GM19240 (cell line): ENCODE results near the gene PHETA1.
A peak's percentile ranks its signal among the peaks of the same experiment; 100 is the strongest.

Experiments used
- DNase-seq: peaks from one replicate; pipeline ENCODE4 v3.0.0; 2011; ENCODE audit warnings: low spot score; ENCODE audit not compliant: insufficient read length

The PHETA1 gene, protein sequence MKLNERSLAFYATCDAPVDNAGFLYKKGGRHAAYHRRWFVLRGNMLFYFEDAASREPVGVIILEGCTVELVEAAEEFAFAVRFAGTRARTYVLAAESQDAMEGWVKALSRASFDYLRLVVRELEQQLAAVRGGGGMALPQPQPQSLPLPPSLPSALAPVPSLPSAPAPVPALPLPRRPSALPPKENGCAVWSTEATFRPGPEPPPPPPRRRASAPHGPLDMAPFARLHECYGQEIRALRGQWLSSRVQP

DNA sequence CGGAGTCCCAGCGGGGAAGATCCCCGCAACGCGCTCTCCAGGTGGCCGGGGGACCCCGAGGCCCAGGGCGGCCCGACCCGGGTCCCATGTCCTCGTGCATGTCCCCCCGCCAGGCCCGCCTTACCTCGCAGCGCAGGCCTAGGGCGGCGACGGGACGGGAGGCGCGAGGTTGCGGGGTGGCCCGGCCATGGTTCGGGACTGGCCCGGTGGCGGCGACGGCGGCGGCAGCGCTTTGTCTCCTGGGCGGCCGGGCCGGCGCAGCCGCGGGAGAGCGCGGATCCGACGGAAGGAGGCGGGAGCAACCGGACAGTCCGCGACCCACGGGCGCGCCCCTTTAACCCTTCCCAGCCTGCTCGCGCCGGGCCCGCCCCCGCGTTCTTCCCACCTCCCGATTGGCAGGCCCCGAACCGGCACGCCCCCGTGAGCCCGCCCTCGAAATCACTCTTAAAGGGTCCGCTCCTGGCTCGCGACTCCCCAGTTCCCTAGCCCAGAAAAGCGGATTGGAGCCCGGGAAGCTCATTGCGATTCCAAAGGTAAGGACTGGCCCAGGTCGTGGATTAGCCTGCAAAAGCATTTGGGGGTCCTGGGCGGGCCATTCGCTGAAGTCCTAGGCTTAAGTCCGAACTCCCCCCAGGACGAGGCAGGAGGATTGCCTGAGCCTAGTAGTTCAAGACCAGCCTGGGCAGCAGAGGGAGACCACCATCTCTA, at the start of gene PHETA1:
PHETA1 (minus strand) TSS at position 308 of the 708 bp plus-strand sequence. CDS start 5,668 bp downstream, outside the sequence.
- DNase-seq: peak; percentile 92

DNA sequence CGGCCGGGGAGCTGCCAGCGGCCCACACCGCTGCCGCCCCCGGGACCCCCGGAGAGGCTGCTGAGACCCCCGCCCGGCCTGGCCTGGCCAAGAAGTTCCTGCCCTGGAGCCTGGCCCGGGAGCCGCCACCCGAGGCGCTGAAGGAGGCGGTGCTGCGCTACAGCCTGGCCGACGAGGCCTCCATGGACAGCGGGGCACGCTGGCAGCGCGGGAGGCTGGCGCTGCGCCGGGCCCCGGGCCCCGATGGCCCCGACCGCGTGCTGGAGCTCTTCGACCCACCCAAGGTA, 49.6 kb upstream of the PHETA1 start:
- DNase-seq: no peak

DNA sequence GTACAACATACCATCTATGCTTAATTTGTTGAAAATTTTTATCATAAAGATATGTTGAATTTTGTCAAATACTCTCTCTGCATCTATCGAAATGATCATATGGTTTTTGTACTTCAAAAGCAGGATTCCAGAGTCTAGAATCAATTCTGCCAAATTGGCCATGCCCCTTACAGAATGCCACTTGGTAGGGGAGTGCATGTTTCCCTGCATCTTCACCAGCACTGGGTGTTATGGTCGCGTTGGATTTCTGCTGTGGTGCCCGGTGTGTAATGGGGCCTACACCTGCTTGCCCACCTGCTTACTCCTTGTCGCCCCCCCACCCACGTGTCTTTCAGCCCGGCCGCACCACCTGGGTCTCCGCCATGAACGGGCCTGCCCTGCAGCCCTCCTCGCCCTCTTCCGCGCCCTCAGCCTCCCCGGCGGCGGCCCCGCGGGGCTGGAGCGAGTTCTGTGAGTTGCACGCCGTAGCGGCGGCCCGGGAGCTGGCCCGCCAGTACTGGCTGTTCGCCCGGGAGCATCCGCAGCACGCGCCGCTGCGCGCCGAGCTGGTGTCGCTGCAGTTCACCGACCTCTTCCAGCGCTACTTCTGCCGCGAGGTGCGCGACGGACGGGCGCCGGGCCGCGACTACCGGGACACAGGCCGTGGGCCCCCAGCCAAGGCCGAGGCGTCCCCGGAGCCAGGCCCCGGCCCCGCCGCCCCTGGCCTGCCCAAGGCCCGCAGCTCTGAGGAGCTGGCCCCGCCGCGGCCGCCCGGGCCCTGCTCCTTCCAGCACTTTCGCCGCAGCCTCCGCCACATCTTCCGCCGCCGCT, 49.1 kb upstream of the PHETA1 start:
- no peak for DNase-seq

DNA sequence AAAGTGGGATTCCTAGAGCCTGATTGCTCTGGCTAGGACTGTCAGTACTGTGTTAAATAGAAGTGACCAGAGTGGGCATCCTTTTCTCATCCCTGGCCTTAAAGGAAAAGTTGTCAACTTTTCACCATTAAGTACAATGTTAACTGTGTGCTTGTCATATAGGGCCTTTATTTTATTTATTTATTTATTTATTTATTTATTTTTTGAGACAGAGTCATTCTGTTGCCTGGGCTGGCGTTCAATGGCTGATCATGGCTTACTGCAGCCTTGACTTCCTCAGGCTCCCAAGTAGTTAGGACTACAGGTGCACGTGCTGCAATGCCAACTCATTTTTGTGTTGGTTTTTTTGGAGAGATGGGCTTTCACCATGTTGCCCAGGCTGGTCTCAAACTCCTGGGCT, 48.4 kb upstream of the PHETA1 start:
- no peak for DNase-seq

DNA sequence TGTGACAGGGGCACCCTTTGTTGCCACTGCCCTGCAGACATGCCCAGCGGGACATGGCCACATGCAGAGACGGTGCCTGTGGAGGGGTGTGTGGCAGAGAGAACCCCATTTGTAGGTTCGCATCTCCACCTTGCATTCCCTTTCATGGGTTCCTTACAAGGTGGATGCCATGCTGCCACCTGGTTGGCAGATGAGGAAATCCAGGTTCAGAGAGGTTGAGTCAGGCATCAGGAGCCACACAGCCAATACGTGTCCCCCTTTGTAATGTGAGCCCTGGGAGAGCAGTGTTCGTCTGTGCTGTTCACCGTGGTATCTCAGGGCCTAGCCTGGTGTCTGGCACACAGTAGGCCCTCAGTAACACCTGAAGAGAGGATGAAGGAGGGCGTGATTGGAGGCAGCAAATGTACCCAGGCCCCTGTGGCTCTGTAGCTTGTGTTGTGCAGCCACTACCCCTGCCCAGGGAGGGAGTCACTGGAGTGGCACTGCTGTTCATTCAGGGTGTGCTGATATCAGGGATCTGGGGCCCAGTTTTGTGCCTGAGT, 45.9 kb upstream of the PHETA1 start:
- DNase-seq: no peak

DNA sequence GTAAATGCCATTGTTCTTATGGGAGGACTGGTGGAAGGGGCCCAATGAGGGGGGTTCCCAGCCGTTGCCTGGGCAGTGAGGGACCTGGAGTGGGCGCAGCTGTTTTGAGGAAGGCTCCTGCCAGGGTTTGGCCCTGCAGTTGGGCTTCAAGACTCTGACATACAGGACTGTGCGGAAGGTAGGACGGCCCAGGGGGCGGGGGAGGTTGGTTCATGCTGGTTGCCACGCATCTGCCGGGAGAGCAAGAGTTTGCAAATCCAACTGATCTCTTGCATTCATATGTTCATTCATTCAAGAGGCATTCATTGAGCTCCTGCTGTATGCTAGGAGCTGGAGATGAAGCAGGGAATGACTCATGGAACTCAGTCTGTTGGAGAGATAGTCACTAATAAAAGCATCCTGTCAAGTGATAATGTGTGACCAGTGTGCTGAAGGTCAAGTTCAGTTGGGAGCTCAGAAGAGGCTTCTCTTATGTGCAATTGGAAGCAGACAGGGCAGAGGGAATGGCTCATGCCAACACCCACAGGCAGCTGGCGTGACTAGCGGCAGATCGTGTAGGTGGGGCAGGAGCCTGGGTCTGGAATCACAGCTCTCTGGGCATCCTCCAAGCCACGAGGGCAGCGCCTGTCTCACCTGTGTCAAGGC, 44.7 kb upstream of the PHETA1 start:
- DNase-seq: no peak

DNA sequence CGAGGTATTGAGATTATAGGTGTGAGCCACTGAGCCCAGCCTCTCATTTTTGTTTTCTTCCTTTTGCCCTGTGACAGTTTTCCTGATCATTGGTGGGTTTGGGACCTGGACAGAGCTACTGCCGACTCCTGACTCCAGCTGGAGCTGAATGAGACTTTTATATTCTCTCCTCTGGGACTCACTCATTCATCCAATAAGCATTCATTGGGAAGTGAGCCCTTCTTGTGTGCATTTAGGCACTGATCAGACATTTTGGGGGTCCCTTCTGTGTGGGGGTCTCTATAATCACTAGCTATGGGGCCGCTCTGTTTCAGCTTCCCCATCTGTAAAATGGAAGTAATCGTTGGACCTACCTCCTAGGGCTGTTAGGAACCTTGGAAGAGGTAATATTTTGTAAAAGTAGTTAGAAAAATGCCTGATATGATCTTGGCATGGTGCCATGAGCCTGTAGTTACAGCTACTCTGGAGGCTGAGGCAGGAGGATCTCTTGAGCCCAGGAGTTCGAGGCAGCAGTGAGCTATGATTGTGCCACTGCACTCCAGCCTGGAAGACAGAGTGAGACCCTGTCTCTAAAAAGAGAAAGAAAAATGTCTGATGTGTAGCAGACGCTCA, 44.0 kb upstream of the PHETA1 start:
- no peak for DNase-seq

DNA sequence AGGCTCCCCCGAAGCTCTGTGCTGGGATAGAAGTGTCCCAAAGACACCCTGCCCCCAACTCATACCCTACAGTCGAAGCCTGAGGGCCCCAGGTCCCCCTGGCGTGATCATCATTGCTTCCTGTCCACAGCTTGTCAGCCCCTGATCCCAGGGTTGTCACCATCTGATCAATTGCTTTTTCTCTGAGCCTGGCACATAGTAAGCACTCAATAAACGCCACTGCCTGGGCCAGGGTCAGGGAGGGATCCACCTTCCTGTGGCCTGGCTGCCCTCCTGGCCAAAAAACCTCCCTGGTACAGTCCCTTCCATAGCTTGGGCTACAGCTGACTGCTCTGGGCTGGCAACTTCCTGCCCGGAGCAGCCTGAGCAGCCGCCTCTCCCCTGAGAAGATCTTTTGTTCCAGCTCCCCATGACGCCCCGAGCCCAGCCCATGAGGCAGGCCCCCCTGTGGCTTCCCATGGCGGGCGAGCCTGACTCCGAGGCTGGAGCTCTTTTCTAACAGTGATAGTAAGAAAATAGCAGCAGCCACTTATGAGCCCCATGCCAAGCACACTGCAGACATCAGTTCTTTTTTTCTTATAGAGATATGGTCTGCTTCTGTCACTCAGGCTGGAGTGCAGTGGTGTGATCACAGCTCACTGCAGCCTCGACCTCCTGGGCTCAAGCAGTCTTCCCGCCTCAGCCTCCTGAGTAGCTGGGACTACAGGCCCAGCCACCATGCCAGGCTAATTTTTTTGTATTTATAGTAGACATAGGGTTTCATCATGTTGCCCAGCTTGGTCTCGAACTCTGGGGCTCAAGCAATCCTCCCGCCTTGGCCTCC, 43.3 kb upstream of the PHETA1 start:
- DNase-seq: no peak

DNA sequence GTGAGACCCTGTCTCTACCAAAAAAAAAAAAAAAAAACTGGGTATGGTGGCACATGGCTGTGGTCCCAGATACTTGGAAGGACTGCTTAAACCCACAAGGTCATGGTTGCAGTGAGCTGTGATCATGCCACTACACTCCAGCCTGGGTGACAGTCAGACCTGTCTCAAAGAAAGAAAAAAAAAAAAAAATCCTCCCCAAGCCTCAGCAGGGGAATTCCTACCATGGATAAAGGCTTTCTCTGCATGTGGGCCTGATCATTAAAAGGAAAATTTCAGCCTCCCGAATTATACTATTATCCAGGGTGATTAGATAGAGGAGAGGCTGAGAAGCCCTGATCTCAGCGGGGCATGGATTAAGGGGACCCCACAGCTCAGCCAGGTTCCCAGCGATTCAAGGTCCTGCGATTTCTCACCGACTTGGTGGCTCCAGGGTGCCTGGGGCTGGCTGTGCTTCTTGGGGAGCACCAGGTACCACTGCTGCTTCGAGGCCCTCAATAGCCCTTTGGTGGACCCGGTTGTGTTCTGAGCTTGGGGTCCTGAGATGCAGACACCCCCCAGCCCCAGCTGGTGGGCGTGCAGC, 42.4 kb upstream of the PHETA1 start:
- no peak for DNase-seq

DNA sequence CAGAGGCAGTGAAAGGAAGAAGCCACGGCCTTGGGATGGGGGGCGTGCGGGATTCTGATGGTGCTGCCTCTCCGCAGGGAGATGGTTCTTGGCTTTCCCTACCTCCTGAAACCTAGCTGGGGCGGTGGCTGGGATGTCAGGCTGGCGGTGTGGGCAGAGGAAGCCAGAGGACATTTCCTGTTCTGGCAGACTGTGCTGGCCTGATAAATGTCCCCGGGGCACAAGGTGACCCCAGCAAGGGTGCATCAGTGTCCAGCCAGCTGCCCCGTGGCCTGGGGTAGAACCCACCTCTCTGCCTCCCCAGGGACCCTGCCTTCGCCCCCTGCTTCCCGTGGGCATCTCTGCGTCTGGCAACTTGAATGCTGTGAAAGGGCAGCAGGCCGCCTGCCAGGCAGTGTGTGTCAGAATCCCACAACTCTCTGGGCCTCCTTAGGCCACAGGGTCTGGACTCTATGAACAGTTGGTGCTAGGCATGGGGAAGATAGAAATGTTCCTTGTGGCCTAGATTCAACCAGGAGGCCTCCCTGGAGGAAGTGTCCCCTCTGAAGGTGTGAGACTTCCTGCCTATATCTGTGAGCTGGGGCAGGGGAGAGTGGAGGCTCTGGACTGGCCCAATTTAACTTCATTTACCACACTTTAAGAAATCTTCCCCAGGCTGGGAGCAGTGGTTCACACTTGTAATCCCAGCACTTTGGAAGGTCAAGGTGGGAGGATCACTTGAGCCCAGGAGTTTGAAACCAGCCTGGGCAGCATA, 41.7 kb upstream of the PHETA1 start:
- DNase-seq: no peak

DNA sequence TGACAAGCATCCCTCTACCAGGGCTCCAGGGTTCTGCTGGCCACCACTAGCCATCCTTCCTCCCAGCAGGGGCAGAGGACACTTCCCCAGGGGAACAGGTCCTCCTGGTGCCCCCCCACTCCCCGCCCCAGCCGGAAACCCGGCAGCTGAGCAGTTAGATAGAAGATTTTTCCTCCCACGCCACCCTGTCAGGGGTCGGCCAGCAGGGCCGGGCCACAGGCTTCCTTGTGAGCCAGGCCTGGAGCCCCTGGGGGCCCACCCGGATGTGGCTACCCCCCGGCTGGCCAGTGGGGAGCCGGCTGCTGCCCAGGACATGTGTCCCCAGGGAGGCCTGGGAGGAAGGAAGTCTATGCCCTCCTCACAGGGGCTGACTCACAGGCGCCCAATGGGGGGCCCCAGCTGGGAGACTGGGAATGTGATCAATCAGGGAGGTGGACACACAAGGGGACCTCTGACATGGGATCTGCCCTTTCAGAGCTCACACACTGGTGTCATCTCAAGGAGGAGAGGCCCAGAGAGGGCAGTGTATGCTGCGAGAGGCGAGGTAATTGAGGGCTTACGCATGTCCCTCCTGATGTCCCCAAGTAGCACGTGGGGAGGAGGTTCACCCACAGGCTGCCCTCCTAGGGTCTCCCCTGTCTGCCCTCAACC, 41.0 kb upstream of the PHETA1 start:
- DNase-seq: no peak

DNA sequence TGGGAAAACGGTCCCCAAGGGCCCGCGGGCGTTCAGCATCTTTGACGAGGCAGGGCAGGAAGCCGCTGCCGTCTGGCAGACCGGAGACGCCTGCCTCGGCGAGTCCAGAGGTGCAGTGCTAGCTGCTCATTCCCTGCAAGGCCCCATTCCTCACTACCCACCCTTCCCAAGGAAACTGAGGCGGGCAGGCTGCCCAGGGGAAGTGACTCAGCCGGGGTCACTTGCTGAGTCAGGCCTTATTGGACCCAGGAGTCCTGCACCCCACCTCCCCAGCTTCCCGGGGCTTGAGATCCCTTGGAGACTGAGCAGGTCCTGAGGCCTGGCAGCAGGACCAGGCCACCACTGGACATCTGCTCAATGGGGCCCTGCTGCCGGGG, 40.5 kb upstream of the PHETA1 start:
- no peak for DNase-seq

DNA sequence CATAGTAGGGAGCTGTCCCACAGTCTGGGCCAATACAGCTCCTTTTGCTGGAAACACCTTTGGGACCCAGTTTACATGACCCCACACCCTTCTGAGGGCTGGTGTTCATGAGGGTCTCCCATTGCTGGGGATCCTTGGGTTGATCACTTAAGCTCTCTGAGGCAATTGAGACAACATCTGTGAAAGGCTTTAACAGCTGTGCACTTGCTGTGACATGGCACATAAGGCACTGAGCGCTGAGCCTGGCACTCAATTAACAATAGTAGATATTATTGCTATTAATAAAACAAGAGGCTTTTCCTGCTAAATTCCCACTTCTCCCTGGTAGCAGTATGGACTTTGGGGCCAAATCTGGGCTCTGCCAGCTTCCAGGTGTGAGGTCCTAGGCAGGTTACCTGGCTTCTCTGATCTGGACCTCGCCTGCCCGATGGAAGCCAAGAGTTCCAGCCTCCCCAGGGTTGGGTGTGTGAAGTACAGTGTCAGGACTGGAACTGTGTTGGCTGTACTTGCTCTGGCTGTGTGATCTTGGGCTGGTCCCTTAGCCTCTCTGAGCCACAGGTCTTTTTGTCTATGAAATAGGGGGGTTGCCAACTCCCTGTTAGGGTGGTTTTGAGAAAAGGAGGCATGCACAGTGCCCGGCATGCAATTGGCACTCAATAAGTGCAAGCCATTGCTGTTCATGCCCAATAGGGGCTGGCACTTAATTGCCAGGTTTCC, 39.9 kb upstream of the PHETA1 start:
- DNase-seq: no peak

DNA sequence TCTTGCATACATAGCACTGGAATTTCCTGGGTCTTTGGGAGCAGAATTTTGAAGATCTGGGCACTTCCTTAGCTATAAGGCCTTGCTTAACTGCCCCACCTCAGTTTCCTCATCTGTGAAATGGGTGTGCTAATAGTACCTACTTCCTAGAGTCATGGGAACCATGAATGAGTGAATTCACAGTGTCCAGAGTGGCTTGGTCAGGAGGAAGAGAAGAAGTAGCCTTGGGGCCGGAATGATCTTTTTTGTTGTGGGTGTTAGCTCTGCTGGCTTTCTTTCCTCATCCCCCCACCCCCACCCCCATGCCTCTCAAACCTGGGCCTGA, 39.2 kb upstream of the PHETA1 start:
- no peak for DNase-seq

DNA sequence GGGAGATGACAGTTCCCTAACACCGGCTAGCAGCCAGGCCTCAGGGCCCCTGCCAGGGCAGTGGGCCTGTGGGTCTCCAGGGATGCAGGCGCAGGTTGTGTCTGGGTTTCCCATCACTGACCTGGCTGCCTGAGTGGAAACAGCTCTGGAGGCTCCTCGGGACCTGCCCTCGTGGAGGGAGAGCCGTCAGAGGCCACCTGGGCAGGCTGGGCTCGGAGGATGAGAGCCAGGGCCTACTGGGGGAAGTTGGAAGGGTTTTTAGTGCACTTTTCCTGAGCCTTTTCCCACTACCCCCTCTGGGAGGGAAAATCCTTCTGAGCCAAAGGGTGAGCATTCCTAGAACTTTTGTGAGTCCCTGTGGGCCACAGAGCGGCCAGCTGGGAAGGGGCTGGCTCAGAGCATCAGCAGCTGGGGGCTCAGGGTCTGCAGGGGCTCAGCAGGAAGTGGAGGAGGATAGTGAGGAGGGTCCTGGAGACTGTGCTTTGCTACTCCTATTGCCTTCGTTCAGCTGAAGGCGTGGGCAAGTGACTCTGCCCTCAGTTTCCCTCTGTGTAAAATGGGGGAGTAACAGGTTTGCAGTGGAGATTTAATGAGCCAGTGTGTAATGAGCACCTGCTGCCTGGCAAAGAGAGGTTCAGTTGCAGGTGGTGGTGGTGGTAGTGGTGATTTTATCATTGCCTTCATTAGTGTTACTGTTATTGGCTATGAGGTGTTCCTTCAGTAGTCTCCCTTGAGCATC, 38.7 kb upstream of the PHETA1 start:
- DNase-seq: no peak

DNA sequence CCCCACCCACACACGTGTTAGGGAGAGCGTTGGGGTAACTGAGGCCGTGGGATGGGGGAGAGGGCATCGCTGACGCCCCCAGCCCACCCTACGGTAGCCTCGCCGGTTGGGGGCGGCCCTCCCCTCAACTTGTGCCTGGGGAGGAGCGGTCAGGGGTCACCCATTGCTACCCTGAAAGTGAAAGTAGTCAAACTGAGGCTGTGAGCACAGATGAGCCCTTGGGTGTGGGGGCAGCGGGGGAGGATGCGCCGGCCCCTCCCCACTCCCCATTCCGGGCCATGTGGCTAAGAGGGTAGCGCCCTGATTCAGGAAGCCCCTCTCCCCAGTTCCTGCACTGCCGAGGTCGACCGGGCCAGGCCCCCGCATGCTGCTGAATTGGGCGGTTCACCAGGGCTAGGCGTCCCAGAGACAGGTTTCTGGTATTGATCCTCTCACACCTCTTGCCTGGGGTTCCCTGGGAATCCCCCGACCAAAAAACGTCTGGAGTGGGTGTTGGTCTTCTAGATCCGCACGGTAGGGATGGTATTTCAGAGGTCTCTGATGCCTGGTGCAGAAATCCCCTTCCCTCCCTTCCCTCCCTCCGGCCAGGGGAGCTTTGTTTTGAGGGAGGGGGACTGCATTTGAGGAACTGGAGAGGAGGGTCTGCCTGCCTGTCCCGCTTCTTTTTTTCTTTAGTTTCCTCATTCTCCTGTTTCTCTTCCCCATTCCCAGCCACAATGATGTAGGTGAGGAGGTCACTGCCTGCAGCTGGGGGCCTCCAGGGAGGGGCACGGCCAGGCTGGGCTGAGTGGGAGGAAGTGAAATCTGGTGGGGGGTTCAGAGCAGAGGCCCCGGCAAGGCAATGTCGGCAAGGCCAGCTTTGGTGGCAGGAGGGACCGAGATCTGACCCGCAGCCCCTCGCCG, 37.8 kb upstream of the PHETA1 start:
- no peak for DNase-seq
